Chondrocyte (in vitro differentiated cells): ENCODE measurements around the gene ARPC1A. TPM values are rescaled to one million over a fixed set of nuclear protein-coding genes. Genes with fewer than 3 reads are reported as not detected.

Source experiments
- DNase-seq: peaks from one replicate; pipeline ENCODE4 v3.0.0; 2021; ENCODE audit warnings: mixed read lengths, low spot score
- H3K27ac Mint-ChIP-seq: one replicate; pipeline ENCODE4 v1.8.0; 2021; ENCODE audit warnings: mild to moderate bottlenecking, moderate library complexity, mixed read lengths; ENCODE audit not compliant: unreplicated experiment
- H3K27me3 Mint-ChIP-seq: 2 replicates; pipeline ENCODE4 v1.8.0; 2021; ENCODE audit warnings: low read depth, mixed read lengths
- H3K36me3 Mint-ChIP-seq: 2 replicates; pipeline ENCODE4 v1.8.0; 2021; ENCODE audit warnings: low read depth, mixed read lengths
- H3K4me1 Mint-ChIP-seq: 2 replicates; pipeline ENCODE4 v1.8.0; 2021; ENCODE audit warnings: low read depth, mild to moderate bottlenecking, mixed read lengths
- H3K4me3 Mint-ChIP-seq: one replicate; pipeline ENCODE4 v1.8.0; 2021; ENCODE audit warnings: mild to moderate bottlenecking, moderate library complexity, mixed read lengths; ENCODE audit not compliant: unreplicated experiment
- H3K9me3 Mint-ChIP-seq: 2 replicates; pipeline ENCODE4 v1.8.0; 2021; ENCODE audit warnings: low read depth, mixed read lengths
- CTCF ChIP-seq: fragments of 200-600 bp; sonication (generic); IDR thresholded peaks from 2 replicates; pipeline ENCODE4 v1.5.0; 2021; ENCODE audit warnings: antibody characterized with exemption, mild to moderate bottlenecking, moderate library complexity
- total RNA-seq: library from RNA; stranded (reverse); gene quantifications from 3 replicates; pipeline ENCODE4 v1.2.1, GENCODE V29; 2021

ARPC1A gene
- total RNA-seq, 1 donor from 2014 or later: 104 TPM

DNA sequence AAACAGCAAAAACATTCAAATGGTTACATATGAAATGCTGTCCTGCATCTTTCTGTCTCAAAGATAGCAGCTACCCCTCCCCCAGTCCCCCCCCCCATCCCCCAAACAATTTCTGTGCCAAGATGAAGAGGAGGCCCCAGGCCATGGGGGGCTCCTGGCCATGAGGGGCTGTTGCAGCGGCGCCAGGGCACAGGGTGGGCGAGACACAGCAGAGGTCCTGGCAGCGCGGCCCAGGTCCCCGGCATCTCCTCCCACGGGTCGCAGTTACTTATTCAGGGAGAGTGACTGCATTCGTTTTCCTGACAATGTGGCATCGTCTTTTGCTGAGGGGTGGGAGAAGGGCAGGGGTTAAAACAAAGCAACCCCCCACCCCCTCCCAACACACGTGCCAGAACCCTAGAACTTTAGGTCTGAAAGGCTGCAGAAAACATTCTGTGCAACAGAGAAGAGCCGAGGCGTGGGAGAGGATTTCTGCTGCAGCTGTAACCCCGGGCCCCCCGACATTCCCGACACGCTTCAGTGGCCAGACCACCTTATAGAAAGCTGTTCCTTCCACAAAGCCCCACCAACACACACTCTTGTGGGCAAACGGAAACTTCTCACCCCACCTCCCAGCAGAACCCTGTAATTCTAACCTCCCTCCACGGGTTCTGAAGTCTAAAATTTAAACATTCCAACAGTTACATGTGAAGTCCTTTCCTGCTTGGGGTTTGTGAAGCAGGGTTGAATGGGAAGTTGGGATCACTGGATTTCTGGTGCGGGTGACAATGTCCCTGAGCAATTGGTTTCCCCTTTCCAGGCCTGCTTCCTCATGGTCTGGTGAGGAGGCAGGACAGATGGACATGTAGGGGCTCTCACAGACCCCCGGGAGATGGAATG, 71.0 kb downstream of the ARPC1A start:
- H3K4me3 Mint-ChIP-seq: no peak overlapping the region
- peaks cover 16% of the 10 kb centered on the region for H3K4me1 Mint-ChIP-seq
- H3K27ac Mint-ChIP-seq: no peak overlapping the region
- H3K9me3 Mint-ChIP-seq: no peaks in the 10 kb centered on the region
- no peaks in the 10 kb centered on the region for H3K27me3 Mint-ChIP-seq
- H3K36me3 Mint-ChIP-seq: peaks cover 24% of the 10 kb centered on the region
- TF ChIP-seq CTCF: no peak
- DNase-seq: no peak

- no peak for TF ChIP-seq CTCF
- Mint-ChIP-seq H3K9me3 (no peaks in the 10 kb centered on the region), H3K27ac (no peak overlapping the region), H3K36me3 (peaks cover 21% of the 10 kb centered on the region), H3K27me3 (no peaks in the 10 kb centered on the region), H3K4me1 (peaks cover 16% of the 10 kb centered on the region), H3K4me3 (no peak overlapping the region)
- no peak for DNase-seq
Observed at GRCh38 chr7:99397297-99397983, 71.7 kb downstream of the ARPC1A start.

- Mint-ChIP-seq H3K27ac (peak overlapping the region; percentile 57), H3K9me3 (no peaks in the 10 kb centered on the region), H3K36me3 (peaks cover 28% of the 10 kb centered on the region), H3K27me3 (no peaks in the 10 kb centered on the region), H3K4me3 (no peak overlapping the region), H3K4me1 (peaks cover 7% of the 10 kb centered on the region)
- TF ChIP-seq CTCF: no peak
- no peak for DNase-seq
Observed at GRCh38 chr7:99398891-99399445, 73.3 kb downstream of the ARPC1A start.

- DNase-seq: no peak
- no peaks in the 10 kb centered on the region for H3K9me3 Mint-ChIP-seq
- no peak overlapping the region for H3K4me3 Mint-ChIP-seq
- H3K27ac Mint-ChIP-seq: no peak overlapping the region
- peaks cover 28% of the 10 kb centered on the region for H3K36me3 Mint-ChIP-seq
- H3K27me3 Mint-ChIP-seq: no peaks in the 10 kb centered on the region
- peaks cover 12% of the 10 kb centered on the region for H3K4me1 Mint-ChIP-seq
- TF ChIP-seq CTCF: no peak
Observed at GRCh38 chr7:99399597-99399996, 73.9 kb downstream of the ARPC1A start.

- peaks cover 32% of the 10 kb centered on the region for H3K4me1 Mint-ChIP-seq
Observed at GRCh38 chr7:99402854-99403253, 77.2 kb downstream of the ARPC1A start.

More at GRCh38 chr7:99402854-99403253, 77.2 kb downstream of the ARPC1A start:
- Mint-ChIP-seq H3K4me3 (no peak overlapping the region), H3K9me3 (no peaks in the 10 kb centered on the region), H3K36me3 (peaks cover 24% of the 10 kb centered on the region), H3K27ac (peak overlapping the region; percentile 22), H3K27me3 (no peaks in the 10 kb centered on the region)
- DNase-seq: no peak
- TF ChIP-seq CTCF: no peak
